GM08714 (cell line): ENCODE data around the gene RIMKLA.

Experiments
- H3K4me3 ChIP-seq: fragments of 200-500 bp; sonication (Bioruptor generic); 2 replicates; pipeline ENCODE4 v1.5.1; 2014; ENCODE audit warnings: mild to moderate bottlenecking, low read length, inconsistent platforms
- ZNF274 ChIP-seq: IDR thresholded peaks from 2 replicates; pipeline ENCODE4 v1.6.1; 2012; ENCODE audit warnings: mild to moderate bottlenecking, low read depth, low read length

RIMKLA gene

GRCh38 chr1:42403880-42404400 is 23.3 kb downstream of the RIMKLA start:
- no peak for TF ChIP-seq ZNF274

DNA sequence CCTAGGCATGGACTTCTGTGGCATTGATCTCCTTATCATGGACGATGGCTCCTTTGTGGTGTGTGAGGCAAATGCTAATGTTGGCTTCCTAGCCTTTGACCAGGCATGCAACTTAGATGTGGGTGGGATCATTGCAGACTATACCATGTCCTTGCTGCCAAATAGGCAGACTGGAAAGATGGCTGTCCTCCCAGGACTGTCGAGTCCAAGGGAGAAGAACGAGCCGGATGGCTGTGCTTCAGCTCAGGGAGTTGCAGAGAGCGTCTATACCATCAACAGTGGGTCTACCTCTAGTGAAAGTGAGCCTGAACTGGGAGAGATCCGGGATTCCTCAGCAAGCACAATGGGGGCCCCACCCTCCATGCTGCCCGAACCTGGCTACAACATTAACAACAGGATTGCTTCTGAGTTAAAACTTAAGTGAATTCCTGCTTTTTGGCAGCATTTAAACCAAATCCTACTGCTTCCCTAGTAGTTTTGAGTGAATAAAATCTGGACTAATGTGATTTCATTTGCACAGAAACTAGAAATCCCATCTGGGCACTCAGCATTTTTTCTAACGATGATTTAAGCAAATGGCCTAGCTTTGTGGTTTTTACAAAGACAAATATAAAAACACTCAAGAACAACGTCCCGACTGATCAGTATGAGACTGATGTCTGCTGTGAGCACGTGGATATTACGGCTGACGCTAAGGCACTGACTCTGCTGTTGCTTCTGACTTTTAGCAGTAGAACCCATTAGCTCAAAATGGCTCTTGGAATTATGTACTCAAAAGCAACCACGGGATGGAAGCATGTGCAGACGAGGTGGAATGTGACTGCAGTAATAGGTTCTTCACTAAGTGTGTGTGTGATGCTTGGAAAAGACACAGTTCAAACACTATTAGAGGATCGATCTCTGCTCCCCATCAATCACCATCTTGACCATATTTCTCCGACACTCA is 34.2 kb downstream of the RIMKLA start:
- TF ChIP-seq ZNF274, result no peak
- H3K4me3 ChIP-seq, result no peak overlapping the region

More at GRCh38 chr1:42403880-42404400, 23.3 kb downstream of the RIMKLA start:
- no peak overlapping the region for H3K4me3 ChIP-seq

GRCh38 chr1:42417166-42417565 is 36.6 kb downstream of the RIMKLA start:
- TF ChIP-seq ZNF274, result no peak

DNA sequence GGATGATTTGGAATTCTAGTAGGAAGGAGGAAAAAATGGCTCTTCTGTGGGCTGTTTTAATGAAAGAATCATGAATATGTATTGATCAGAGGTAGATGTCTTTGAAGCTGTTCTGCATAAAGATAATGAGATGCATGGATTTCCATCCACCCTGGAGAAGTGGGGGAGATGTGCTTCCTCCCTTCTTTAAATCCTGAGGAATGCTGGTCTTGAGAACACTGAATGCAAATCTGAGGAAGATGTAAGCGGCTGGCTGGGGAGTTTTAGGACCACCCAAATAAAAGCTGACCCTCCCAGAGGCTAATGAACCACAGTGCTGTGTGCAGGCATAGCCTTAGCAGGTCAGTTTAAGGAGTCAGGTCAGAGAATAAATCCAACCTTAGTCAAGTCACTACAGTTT is 37.9 kb downstream of the RIMKLA start:
- no peak overlapping the region for H3K4me3 ChIP-seq
- no peak for TF ChIP-seq ZNF274

More at GRCh38 chr1:42417166-42417565, 36.6 kb downstream of the RIMKLA start:
- H3K4me3 ChIP-seq, result no peak overlapping the region

DNA sequence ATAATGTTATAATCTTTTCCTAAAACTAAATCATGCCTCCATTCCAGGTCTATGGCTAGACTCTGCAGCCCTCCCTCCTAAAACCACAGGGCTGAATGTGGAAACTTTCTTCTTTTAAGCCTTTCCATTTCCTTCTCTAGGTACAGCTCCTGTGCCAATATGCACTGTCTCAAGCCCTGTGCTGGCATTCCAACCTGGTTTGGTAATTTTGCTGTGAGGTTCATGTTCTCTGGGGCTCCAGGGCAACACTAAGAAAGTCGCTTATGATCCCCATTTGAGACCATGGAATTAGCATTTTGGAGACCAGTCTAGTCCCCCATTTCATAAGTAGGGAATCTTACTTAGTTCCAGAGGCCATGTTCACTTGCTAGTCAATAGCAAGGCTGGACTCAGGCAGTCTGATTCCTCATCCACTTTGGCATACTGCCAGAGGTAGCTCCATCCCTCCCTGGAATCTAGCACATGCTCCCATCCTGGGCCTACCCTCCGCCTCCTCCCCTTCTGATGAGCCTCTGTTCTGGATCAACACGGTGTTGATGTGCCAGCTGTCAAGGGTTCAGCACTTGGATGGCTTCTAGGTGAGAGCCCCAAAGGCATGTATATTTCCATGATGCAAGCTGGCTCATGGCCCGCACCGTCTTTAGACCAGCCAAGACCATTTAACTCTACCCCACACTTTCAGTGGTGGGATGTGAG is 38.7 kb downstream of the RIMKLA start:
- no peak for TF ChIP-seq ZNF274

DNA sequence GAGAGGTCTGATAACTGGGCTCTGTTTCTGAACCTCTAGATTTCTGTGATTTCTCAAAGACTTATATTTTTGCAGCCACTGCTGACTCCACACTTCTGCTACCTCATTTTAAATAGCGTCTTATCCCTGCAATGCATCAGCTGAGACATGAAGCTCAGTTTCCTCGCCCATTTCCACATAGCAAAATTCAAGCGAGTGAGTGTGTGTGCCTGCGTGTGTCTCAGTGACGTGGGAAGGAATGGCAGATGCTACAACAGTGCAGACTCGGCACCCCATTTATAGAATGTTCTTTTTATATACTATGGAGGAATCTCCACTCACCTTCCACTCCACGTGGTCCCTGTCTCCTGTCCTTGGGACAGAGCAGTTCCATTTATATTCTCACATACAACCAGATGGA is 39.5 kb downstream of the RIMKLA start:
- TF ChIP-seq ZNF274, result no peak
- H3K4me3 ChIP-seq, result no peak overlapping the region

More for the DNA sequence above, 38.7 kb downstream of the RIMKLA start:
- H3K4me3 ChIP-seq, result no peak overlapping the region

DNA sequence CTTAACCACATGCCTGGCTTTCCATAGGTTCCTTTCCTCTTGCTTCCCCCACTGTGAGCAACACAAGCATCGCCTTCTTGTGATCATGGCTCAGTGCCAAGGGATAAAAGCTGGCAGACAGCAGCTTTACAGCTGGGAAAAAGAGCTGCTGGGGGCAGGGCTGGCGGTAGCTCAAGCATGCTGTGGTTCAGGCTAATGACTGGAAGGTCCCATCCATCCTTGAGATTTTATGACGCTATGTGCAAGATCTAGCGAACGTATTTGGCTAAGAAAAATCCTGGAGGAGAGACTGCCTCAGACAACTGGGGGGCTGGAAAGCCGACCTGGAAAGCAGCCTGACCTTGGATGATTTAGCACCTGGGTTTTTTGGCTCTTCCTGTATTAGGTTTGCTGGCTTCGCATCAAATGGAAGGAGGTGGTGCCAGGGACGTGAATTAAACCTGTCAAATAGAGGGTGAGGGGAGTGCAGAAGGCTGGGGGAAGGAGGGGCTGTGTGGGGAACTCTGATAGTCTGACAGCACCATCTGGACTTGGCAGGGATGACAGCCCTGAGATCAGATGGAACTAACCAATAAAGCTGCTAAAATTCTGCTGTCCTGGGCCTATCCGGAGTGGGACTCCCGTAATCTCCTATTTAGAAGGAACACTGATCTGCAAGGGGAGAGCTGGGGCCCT is 40.5 kb downstream of the RIMKLA start:
- no peak for TF ChIP-seq ZNF274
- H3K4me3 ChIP-seq, result no peak overlapping the region

- no peak for TF ChIP-seq ZNF274
- H3K4me3 ChIP-seq, result no peak overlapping the region
These were observed 42.1 kb downstream of the RIMKLA start for GRCh38 chr1:42422737-42423136.

DNA sequence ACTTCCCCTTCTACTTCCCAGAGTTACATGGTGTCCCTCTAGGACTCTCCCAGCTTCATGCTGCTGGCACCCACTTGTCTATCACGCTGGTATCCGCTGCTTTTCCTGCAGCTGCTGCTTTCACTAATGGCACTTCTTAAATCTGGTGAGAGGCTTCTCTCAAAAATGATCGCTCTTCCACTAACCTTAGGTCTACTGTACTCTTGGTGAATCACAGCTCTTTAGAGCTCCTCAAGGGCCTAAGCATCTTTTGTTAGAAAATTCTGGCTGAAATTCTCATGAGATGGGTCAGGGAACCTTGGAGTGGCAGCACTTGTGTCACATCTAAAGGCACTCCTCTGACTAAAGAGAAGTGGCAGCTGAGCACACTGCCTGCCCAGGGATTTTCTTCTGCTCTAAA is 43.1 kb downstream of the RIMKLA start:
- no peak overlapping the region for H3K4me3 ChIP-seq
- TF ChIP-seq ZNF274, result no peak

DNA sequence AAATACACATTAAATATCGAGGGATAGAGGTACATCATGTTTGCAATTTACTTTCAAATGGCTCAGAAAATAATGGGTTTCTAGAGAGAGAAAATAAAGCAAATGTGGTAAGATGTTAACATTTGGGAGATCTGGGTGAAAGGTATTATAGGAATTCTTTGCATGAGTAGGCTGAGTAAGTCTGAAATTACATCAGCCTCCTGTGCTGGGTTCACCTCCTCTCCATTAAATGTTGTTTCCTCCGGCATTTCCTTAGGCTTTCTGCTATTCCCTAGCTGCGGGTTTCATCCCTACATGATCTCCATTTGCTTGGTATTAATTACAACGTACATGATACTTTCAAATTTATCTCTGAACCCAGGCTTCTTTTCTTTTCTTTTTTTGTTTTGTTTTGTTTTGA is 43.6 kb downstream of the RIMKLA start:
- H3K4me3 ChIP-seq, result no peak overlapping the region
- TF ChIP-seq ZNF274, result no peak

- no peak overlapping the region for H3K4me3 ChIP-seq
These were observed 46.6 kb downstream of the RIMKLA start for GRCh38 chr1:42427240-42427639.

DNA sequence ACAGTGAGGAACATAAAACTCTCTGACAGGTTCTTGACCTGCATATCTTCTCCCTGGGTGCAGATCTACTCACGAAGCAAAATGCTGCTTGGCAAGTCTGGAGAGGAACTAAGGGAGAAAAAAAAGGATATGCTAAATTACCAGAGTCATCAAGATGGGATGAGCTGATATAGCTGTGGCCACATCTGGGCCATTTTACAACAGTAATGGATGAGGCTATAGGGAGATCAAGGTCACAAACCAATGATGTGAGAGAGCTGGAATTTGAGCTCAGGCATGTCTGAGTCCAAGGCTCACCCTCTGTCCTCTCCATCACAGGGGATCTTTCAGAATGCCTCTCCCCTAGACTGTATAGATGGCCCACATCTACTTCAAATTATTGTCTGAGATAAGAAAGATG is 49.0 kb downstream of the RIMKLA start:
- TF ChIP-seq ZNF274, result no peak
- no peak overlapping the region for H3K4me3 ChIP-seq

More at GRCh38 chr1:42427240-42427639, 46.6 kb downstream of the RIMKLA start:
- TF ChIP-seq ZNF274, result no peak

DNA sequence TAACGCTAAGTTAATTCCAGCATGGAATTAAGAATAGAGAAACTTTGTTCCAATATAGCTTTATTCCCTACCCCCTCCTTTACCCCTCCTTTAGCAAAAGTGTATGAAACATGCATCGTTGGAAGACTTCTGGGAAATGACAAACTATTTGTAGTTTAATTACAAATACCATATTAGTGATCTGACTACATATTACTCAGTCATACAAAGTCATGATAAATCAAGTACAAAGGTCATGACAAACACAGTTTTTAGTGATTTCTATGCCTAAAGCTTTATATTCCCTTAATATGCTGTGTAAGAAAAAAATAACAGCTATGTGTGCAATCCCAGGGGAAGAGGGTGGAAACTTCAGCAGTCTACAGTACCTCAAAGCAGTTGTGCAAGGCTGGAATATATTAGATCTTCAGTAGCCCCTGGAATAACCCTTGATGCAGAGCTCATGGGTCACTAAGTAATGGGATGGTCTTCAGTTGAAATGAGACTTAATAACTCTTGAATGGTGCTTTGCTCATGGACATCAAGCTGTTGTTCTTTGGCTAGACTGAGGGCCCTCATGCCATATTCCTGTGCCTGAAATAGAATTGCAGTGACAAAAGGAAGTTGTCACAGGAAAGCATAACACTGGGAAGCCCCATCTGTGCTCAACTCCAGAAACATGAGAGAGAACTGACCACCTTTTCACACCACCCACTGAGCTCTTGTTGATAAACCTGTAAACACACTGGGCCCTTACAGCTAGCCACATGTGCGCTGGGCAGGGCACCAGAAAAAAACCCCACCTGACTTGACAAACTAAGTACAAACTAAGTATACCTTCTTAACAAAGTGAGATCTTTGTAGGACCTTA is 49.9 kb downstream of the RIMKLA start:
- no peak for TF ChIP-seq ZNF274
- no peak overlapping the region for H3K4me3 ChIP-seq

- H3K4me3 ChIP-seq, result no peak overlapping the region
- TF ChIP-seq ZNF274, result no peak
These were observed 50.9 kb downstream of the RIMKLA start for GRCh38 chr1:42431514-42431913.
